ENCODE data around the gene DNHD1. TPM values are rescaled to one million over a fixed set of nuclear protein-coding genes. Genes with fewer than 3 reads are reported as not detected.

The DNHD1 gene
- total RNA-seq, 4 donors from 2014 or later: 5.9 to 13.6 (median 8.4) TPM

DNA sequence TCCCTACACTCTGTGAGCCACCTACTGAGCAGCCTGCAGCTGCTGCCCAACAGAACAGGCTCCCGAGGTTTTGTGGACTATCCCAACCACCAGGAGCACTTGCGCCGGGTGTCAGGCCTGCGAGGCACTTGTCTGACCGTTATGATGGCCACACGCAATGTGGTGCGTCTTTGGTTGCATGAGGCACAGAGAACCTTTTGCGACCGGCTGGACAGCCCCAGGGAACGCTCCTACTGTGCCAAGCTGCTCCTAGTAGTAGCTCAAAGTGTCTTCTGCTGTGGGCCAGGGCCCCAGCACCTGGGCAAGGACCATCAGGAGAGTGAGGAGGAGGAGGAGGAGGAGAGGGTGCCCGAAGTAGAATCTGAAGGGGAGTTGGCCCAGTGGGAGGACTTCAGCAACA, 60.0 kb downstream of the DNHD1 start:
- H3K4me3 ChIP-seq (ENCODE audit: low read depth, poor library complexity, severe bottlenecking): no peak overlapping the region
- no peak for DNase-seq (ENCODE audit: low spot score in 2 of 2)
- TF ChIP-seq POLR2A (IDR thresholded peaks at IDR 0.05): no peak
- TF ChIP-seq, protein P1, sequence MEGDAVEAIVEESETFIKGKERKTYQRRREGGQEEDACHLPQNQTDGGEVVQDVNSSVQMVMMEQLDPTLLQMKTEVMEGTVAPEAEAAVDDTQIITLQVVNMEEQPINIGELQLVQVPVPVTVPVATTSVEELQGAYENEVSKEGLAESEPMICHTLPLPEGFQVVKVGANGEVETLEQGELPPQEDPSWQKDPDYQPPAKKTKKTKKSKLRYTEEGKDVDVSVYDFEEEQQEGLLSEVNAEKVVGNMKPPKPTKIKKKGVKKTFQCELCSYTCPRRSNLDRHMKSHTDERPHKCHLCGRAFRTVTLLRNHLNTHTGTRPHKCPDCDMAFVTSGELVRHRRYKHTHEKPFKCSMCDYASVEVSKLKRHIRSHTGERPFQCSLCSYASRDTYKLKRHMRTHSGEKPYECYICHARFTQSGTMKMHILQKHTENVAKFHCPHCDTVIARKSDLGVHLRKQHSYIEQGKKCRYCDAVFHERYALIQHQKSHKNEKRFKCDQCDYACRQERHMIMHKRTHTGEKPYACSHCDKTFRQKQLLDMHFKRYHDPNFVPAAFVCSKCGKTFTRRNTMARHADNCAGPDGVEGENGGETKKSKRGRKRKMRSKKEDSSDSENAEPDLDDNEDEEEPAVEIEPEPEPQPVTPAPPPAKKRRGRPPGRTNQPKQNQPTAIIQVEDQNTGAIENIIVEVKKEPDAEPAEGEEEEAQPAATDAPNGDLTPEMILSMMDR (IDR thresholded peaks at IDR 0.05): no peak
- intact Hi-C loops (cut with DNase I; ENCODE audit: low total_unique reads): no loop called here
- WGBS, 2 donors: 95 to 96% methylated on average over 8 to 11 of the region's 11 CpGs

DNA sequence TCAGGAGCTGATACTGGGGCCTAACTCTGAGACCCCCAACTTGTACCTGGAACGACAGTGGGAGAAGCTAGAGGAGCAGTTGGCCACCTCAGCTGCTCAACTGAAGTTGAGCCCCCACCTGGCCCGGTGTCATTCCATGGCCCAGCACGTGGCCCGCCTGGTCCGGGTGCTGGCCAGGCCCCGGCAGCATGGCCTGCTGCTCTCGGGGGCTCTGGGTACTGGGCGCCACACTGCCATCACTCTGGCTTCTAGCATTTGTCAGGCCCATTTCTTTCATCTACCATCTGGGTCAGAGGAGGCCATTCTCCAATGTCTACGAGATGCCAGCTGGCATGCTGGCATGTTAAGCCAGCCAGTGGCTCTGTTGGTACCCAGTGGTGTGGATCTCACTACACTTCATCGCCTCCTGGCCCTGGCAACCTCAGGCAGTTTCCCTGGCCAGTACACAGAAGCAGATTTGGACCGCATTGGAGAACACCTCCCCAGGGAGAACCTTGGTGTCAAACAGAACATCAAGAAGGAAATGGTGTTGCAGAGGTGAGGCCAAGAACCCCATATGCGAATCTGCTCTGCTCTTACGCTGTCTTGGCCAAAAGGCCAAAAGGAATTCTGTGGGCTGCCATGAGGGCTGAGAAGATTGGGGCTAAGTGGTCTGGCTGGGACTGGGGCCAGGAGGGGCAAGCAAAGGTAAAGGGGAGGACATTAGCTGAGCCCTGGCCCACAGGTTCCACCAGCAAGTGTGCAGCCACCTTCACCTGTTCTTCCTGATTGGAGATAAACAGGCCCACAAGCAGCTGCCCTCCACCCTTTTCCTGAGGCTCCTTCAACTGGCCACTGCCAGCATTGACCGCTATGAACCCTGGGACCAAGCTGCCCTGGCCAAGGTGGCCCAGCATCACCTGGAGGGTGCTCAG, 60.9 kb downstream of the DNHD1 start:
- no peak overlapping the region for H3K4me3 ChIP-seq (ENCODE audit: low read depth, poor library complexity, severe bottlenecking)
- no peak for DNase-seq (ENCODE audit: low spot score in 2 of 2)
- WGBS, 2 donors: 97 to 98% methylated on average over 14 of the region's 14 CpGs
- TF ChIP-seq, protein P1 (IDR thresholded peaks at IDR 0.05): no peak
- TF ChIP-seq POLR2A (IDR thresholded peaks at IDR 0.05): no peak
- intact Hi-C loops (cut with DNase I; ENCODE audit: low total_unique reads): no loop called here

DNA sequence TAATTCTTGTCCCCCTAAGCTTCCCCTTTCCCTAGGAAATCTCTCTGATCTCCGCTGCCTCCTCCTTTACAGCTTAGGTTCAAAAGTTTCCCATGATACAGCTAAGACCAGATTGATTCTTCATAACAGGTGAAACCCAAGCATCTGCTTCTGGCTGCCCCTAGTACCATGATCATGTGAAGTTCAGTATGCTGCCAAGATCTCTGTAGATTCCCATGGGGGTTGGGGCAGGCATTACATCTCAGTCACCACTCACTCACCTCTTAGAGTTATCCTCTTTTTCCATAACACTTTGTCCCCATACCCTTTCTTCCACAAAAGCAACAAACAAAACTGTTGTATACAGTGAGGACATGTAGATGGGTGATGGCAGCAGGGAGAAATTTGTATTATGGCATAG, 62.3 kb downstream of the DNHD1 start:
- TF ChIP-seq, protein P1 (IDR thresholded peaks at IDR 0.05): no peak
- no peak for TF ChIP-seq POLR2A (IDR thresholded peaks at IDR 0.05)
- intact Hi-C loops (cut with DNase I; ENCODE audit: low total_unique reads): no loop called here
- WGBS, 2 donors: 96 to 100% methylated on average over 1 of the region's 1 CpG
- H3K4me3 ChIP-seq (ENCODE audit: low read depth, poor library complexity, severe bottlenecking): no peak overlapping the region
- no peak for DNase-seq (ENCODE audit: low spot score in 2 of 2)

DNA sequence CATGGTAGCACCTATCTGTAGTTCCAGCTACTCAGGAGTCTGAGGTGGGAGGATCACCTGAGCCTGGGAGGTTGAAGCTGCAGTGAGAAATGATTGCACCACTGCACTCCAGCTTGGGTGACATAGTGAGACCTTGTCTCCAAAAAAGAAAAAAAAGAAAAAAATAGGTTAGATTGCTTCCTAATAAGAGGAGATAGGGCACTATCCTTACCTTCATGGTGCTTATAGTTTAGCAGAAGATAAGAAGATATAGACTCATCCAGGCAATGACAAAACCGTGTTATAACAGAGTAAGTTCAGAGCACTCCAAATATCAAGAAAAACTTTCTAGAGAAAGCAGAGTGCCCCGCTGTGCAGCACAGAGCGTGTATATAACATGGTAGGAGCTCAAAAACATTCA, 64.2 kb downstream of the DNHD1 start:
- H3K4me3 ChIP-seq (ENCODE audit: low read depth, poor library complexity, severe bottlenecking): no peak overlapping the region
- no peak for TF ChIP-seq POLR2A (IDR thresholded peaks at IDR 0.05)
- DNase-seq (ENCODE audit: low spot score in 2 of 2): no peak
- intact Hi-C loops (cut with DNase I; ENCODE audit: low total_unique reads): no loop called here
- WGBS, 2 donors: 93 to 98% methylated on average over 3 of the region's 3 CpGs

DNA sequence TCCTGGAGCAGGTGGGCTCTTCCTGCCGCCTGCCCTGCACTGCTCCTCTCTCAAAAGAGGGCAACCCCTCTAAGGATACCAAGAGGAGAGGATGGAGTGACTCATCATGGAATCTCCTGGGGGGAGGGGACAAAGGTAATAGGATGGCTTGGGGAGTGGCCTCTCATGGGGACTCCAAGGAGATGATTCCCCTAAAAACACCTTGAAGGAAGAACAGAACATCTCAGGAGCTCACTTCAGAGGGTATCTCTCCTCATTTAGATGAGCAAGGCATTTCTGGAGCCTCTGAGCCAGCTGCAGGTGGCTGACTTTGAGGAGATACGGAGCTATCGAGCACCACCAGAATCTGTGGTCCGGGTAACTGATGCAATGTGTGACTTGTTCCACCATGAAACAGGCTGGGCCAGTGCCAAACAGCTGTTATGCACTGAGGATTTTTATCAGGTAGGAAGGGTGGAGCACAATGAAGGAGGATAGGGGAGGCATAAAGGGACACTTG, 66.1 kb downstream of the DNHD1 start:
- no peak overlapping the region for H3K4me3 ChIP-seq (ENCODE audit: low read depth, poor library complexity, severe bottlenecking)
- intact Hi-C loops (cut with DNase I; ENCODE audit: low total_unique reads): no loop called here
- TF ChIP-seq POLR2A (IDR thresholded peaks at IDR 0.05): no peak
- DNase-seq (ENCODE audit: low spot score in 2 of 2): no peak
- 87 to 95% methylated on average over 4 of the region's 4 CpGs for WGBS, 2 donors

DNA sequence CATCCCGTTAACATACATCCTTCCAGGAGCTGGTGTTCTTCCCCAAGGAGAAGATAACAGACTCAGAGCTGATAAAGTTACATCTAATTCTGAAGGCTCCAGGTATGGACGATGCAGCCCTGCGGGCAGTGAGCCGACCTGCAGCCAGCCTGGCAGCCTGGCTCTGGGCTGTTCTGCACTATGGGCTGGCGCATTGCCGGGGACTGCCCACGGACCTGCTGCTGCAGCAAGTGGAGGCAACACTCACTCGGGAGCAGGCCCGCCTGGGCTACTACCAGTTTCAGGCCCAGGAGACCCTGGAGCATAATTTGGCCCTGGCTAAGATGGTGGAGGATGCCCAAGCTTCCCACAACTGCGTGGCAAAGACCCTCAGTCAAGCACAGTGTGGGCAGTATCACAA, 66.6 kb downstream of the DNHD1 start:
- DNase-seq (ENCODE audit: low spot score in 2 of 2): no peak
- intact Hi-C loops (cut with DNase I; ENCODE audit: low total_unique reads): no loop called here
- no peak for TF ChIP-seq POLR2A (IDR thresholded peaks at IDR 0.05)
- no peak overlapping the region for H3K4me3 ChIP-seq (ENCODE audit: low read depth, poor library complexity, severe bottlenecking)
- 80 to 82% methylated on average over 8 to 9 of the region's 10 CpGs for WGBS, 2 donors

DNA sequence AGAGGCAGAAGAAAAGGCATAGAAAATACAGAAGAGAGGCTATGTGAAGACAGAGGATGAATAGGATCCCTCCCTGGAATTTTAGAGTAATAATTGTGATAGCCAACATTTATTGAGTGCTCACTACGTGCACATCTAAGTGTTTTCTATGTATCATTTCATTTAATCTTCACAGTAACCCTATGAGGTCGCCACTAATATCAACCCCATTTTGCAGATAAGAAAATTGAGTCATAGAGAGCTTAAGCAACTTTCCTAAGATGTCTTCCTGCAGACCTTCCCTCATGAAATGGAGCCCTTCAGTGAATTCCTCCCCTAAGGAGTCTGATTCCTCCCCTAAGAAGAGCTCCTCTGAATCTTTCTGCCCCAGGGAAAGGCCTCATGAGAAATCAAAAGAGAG, 68.2 kb downstream of the DNHD1 start:
- DNase-seq (ENCODE audit: low spot score in 2 of 2): no peak
- no peak overlapping the region for H3K4me3 ChIP-seq (ENCODE audit: low read depth, poor library complexity, severe bottlenecking)
- TF ChIP-seq, protein P1 (IDR thresholded peaks at IDR 0.05): no peak
- no peak for TF ChIP-seq POLR2A (IDR thresholded peaks at IDR 0.05)
- intact Hi-C loops (cut with DNase I; ENCODE audit: low total_unique reads): no loop called here
- WGBS, 2 donors: 67 to 98% methylated on average over 2 of the region's 2 CpGs
